OCI-LY7 (cell line): ENCODE data around the gene KLRK1. TPM values are rescaled to one million over a fixed set of nuclear protein-coding genes. Genes with fewer than 3 reads are reported as not detected.
"Not testable (repeated sequence)": the region's sequence is repeated elsewhere in the genome, so short reads cannot be mapped to it uniquely, and the experiment has no call there.

Source experiments
- Bru-seq: library from RNA; stranded (reverse); fragments of 400-500 nt; gene quantifications from one replicate; lab custom pipeline; 2021; lab: Mats Ljungman, UMichigan
- BruChase-seq, 2 experiments: library from RNA; stranded (reverse); fragments of 400-500 nt; gene quantifications; one replicate each; lab custom pipeline; 2021; lab: Mats Ljungman, UMichigan
- BruUV-seq: library from RNA; stranded (reverse); fragments of 400-500 nt; replicated peaks from 2 replicates; lab custom pipeline; 2021; lab: Mats Ljungman, UMichigan
- CTCF ChIA-PET: fragments of 300-600 bp; sonication (Branson Sonifier 250); formaldehyde crosslinking; loops from one replicate; lab custom pipeline; 2022; ENCODE audit warnings: antibody characterized with exemption; ENCODE audit not compliant: unreplicated experiment; lab: Charles Lee
- POLR2A ChIA-PET: fragments of 300-600 bp; sonication (Branson Sonifier 250); formaldehyde crosslinking; loops from one replicate; lab custom pipeline; 2022; ENCODE audit warnings: antibody characterized with exemption; lab: Charles Lee
- DNase-seq: peaks from one replicate; pipeline ENCODE4 v3.0.0-alpha.2; 2015; ENCODE audit warnings: low spot score
- H2AFZ ChIP-seq: fragments of 200-600 bp; sonication (generic), shearing (Covaris generic); 2 replicates; pipeline ENCODE4 v1.6.1; 2014; ENCODE audit warnings: mild to moderate bottlenecking, antibody characterized with exemption, low read length, moderate library complexity
- H3K27ac ChIP-seq: fragments of 200-600 bp; sonication (generic); 2 replicates; pipeline ENCODE4 v1.5.1; 2014; ENCODE audit warnings: mixed run types, low read depth, mild to moderate bottlenecking, moderate library complexity, low read length, inconsistent platforms; ENCODE audit not compliant: poor library complexity, severe bottlenecking
- H3K36me3 ChIP-seq: fragments of 200-600 bp; sonication (generic); 2 replicates; pipeline ENCODE4 v1.6.1; 2014; ENCODE audit warnings: mild to moderate bottlenecking, antibody characterized with exemption, low read length, moderate library complexity, mixed read lengths; ENCODE audit not compliant: insufficient read depth
- H3K4me1 ChIP-seq: fragments of 200-600 bp; sonication (generic); 2 replicates; pipeline ENCODE4 v1.5.1; 2014; ENCODE audit warnings: mild to moderate bottlenecking, low read length; ENCODE audit not compliant: insufficient read depth, poor library complexity, severe bottlenecking
- H3K4me2 ChIP-seq: fragments of 200-600 bp; sonication (generic); 2 replicates; pipeline ENCODE4 v1.6.1; 2014; ENCODE audit warnings: mild to moderate bottlenecking, low read length
- H3K4me3 ChIP-seq: fragments of 200-600 bp; sonication (generic); 2 replicates; pipeline ENCODE4 v1.5.1; 2014; ENCODE audit warnings: mild to moderate bottlenecking, low read depth, low read length; ENCODE audit not compliant: poor library complexity, severe bottlenecking
- H3K79me2 ChIP-seq: fragments of 200-600 bp; sonication (generic); 2 replicates; pipeline ENCODE4 v1.6.1; 2016; ENCODE audit warnings: low read depth, mild to moderate bottlenecking, low read length, moderate library complexity, mixed read lengths; ENCODE audit not compliant: insufficient read depth
- H3K9me2 ChIP-seq: fragments of 200-600 bp; sonication (generic); 2 replicates; pipeline ENCODE4 v1.6.1; 2016; ENCODE audit warnings: mild to moderate bottlenecking, low read length, mixed read lengths; ENCODE audit not compliant: insufficient read depth
- H3K9me3 ChIP-seq: fragments of 200-600 bp; sonication (generic); 2 replicates; pipeline ENCODE4 v1.6.1; 2014; ENCODE audit warnings: mild to moderate bottlenecking, mixed run types, low read length, mixed read lengths
- H4K20me1 ChIP-seq: fragments of 200-600 bp; sonication (generic); 2 replicates; pipeline ENCODE4 v1.6.1; 2014; ENCODE audit warnings: mild to moderate bottlenecking, antibody characterized with exemption, low read length, moderate library complexity, mixed read lengths; ENCODE audit not compliant: insufficient read depth
- CTCF ChIP-seq: fragments of 200-600 bp; sonication (generic); conservative IDR thresholded peaks from 2 replicates; pipeline ENCODE4 v1.5.1; 2014; ENCODE audit warnings: mild to moderate bottlenecking, antibody characterized with exemption, low read length, moderate library complexity, mixed read lengths
- EZH2phosphoT487 ChIP-seq: fragments of 200-600 bp; sonication (generic); IDR thresholded peaks from 2 replicates; pipeline ENCODE4 v1.6.1; 2018; ENCODE audit warnings: low read depth, borderline replicate concordance, mild to moderate bottlenecking, mixed run types, antibody characterized with exemption, low read length, moderate library complexity, mixed read lengths
- intact Hi-C: fragments of 100-400 bp; cut with micrococcal nuclease; formaldehyde crosslinking; loops from one replicate; pipeline ENCODE4 v1.10.0; 2022; ENCODE audit not compliant: unreplicated experiment
- long read RNA-seq: library from polyadenylated mRNA; stranded (forward); transcript quantifications from one replicate; pipeline ENCODE4 v2.0.0, GENCODE V29; 2022
- total RNA-seq, 2 experiments: library from RNA; depleted of rRNA in 1 of 2; stranded (reverse); fragments of >200 nt in 1 of 2; shearing (Covaris generic) in 1 of 2; gene quantifications; 2 replicates each; pipeline ENCODE4 v1.2.3, GENCODE V29; 2014 to 2022

KLRK1 gene
- total RNA-seq (2014; rRNA removed; shearing (Covaris generic)) (35.7 and 35.9 TPM in 2 replicates), total RNA-seq (2022) (26.6 and 35.4 TPM in 2 replicates), Bru-seq, nascent RNA (percentile 92 among the genes with signal in this experiment), BruChase-seq, experiment 1, labeled RNA remaining after a 6-hour chase (percentile 90 among the genes with signal in this experiment), BruChase-seq, experiment 2, labeled RNA remaining after a 2-hour chase (percentile 95 among the genes with signal in this experiment)
- long read RNA-seq, transcript KLRK1-201 (8 exons, 1,553 nt), result major isoform, 10 of 21 reads
- long read RNA-seq, partial matches to known transcripts, result 2 of 21 reads
- long read RNA-seq, other reads (novel, unspliced or antisense), result 5 of 21 reads

- Histone ChIP-seq H3K4me2 (peak within 1 kb of the TSS; percentile 73), H3K4me3 (peak within 1 kb of the TSS; percentile 68), H3K9me3 (peaks cover 8% of the 10 kb centered on the region; the same call in 1 of the 2 replicates), H4K20me1 (no peaks in the 10 kb centered on the region), H3K27ac (peak within 1 kb of the TSS; percentile 97), H3K36me3 (peaks cover 14% of the 10 kb centered on the region), H3K79me2 (peaks cover 47% of the 10 kb centered on the region; the same call in 1 of the 2 replicates), H3K4me1 (peaks cover 80% of the 10 kb centered on the region), H2AFZ (peak within 1 kb of the TSS; percentile 91), H3K9me2 (no peaks in the 10 kb centered on the region)
- no TSS peak for BruUV-seq
- POLR2A ChIA-PET, result interaction anchor here (0.5 to 3.7 kb wide), 10 partner anchors 7 to 1772 kb away, joined by 3 to 32 read pairs (median 4); no protein-coding TSS in a partner anchor
- CTCF ChIA-PET, result no interaction called here
- no peak for DNase-seq
- intact Hi-C loops, result loop anchor here (2.0 to 10.0 kb wide), 4 partner anchors 25 to 1965 kb away; partner anchors contain the start of genes BORCS5, CLEC2D, MANSC1 and RIMKLB
- no peak for TF ChIP-seq EZH2phosphoT487
- no peak for TF ChIP-seq CTCF
Observed at GRCh38 chr12:10389904-10390303, at the start of gene KLRK1. Gene KLRK1 (minus strand): TSS chr12:10390041. CDS start chr12:10388810, 1,231 bp downstream.

GRCh38 chr12:10437601-10438000, 47.8 kb upstream of the KLRK1 start:
- DNase-seq, H3K4me1 ChIP-seq, H3K79me2 ChIP-seq, BruUV-seq, H2AFZ ChIP-seq, H3K4me2 ChIP-seq, H3K4me3 ChIP-seq, H3K36me3 ChIP-seq, CTCF ChIA-PET, intact Hi-C loops, POLR2A ChIA-PET, H3K27ac ChIP-seq, H4K20me1 ChIP-seq, H3K9me2 ChIP-seq, H3K9me3 ChIP-seq: not testable (repeated sequence)

GRCh38 chr12:10435816-10436215, 46.0 kb upstream of the KLRK1 start, which contains the start of gene KLRC2:
Gene KLRC2 (minus strand): TSS chr12:10436010. CDS start chr12:10435986, 24 bp downstream.
- intact Hi-C loops, result not testable (repeated sequence)

GRCh38 chr12:10430623-10431022, 40.8 kb upstream of the KLRK1 start:
- POLR2A ChIA-PET, H3K9me2 ChIP-seq, CTCF ChIA-PET, H4K20me1 ChIP-seq, H3K27ac ChIP-seq, H3K4me2 ChIP-seq, H3K36me3 ChIP-seq, BruUV-seq, intact Hi-C loops, H3K9me3 ChIP-seq, H3K4me3 ChIP-seq, DNase-seq, H3K79me2 ChIP-seq, H3K4me1 ChIP-seq, H2AFZ ChIP-seq: not testable (repeated sequence)

More at GRCh38 chr12:10435816-10436215, 46.0 kb upstream of the KLRK1 start, which contains the start of gene KLRC2:
- H3K36me3 ChIP-seq, H3K79me2 ChIP-seq, H3K9me3 ChIP-seq, H3K27ac ChIP-seq, BruUV-seq, H2AFZ ChIP-seq, H3K9me2 ChIP-seq, CTCF ChIA-PET, H4K20me1 ChIP-seq, H3K4me1 ChIP-seq: not testable (repeated sequence)
- DNase-seq, result peak; percentile 67
- POLR2A ChIA-PET, result interaction anchor here (0.6 kb wide), 3 partner anchors 15 to 25 kb away, joined by 3 read pairs; partner anchors contain the start of gene KLRC3
- Histone ChIP-seq H3K4me3 (peak within 1 kb of the TSS; percentile 59), H3K4me2 (peak within 1 kb of the TSS; percentile 41; the same call in 1 of the 2 replicates)

GRCh38 chr12:10425938-10426337, 36.1 kb upstream of the KLRK1 start:
- H2AFZ ChIP-seq, POLR2A ChIA-PET, H3K9me2 ChIP-seq, H3K4me2 ChIP-seq, DNase-seq, BruUV-seq, H3K79me2 ChIP-seq, H3K4me3 ChIP-seq, H3K36me3 ChIP-seq, H3K9me3 ChIP-seq, H3K4me1 ChIP-seq, H4K20me1 ChIP-seq, H3K27ac ChIP-seq, CTCF ChIA-PET: not testable (repeated sequence)
- intact Hi-C loops, result loop anchor here (2.0 kb wide), 1 partner anchor 19 kb away; no protein-coding TSS in a partner anchor
